Measurements from ENCODE around the gene FAM114A2. TPM values are rescaled to one million over a fixed set of nuclear protein-coding genes. Genes with fewer than 3 reads are reported as not detected.

Gene FAM114A2
- polyA plus RNA-seq, 1 of the 3 experiments (the other 2 are of a cell fraction): 9.0 TPM

DNA sequence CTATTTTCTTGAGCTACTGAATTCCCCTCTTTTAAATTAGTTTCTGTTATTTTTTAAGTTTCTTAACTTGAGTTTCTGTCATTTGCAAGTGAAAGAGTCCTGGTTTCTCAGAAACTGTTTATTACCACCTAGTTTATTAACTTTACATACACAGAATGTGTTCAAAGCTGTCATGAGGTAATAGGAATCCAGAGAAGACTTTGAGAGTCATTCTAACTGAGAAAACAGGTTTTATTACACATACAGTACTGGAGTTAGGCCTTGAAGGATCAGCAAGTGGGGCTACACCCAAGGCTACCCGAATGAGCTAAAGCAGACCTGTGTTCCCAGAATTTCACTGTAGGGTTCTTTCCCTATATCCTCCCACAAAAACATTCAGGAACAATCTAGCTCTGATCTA lies 33.1 kb downstream of the FAM114A2 start:
- H3K4me3 ChIP-seq (ENCODE audit: low read depth in 2 of 2, low read length in 1 of 2): no peak overlapping the region
- ChIA-PET CTCF (interaction anchor here (1.5 kb wide), 1 partner anchor 41 kb away, joined by 5 read pairs; no protein-coding TSS in a partner anchor), POLR2A (no interaction called here)
- H3K36me3 ChIP-seq (replicated peaks in 1 of 2; ENCODE audit: control insufficient read depth in 1 of 2, insufficient read depth in 2 of 2, low read length in 1 of 2): peaks cover 7 to 33% of the 10 kb centered on the region in 2 experiments
- H3K4me2 ChIP-seq: no peak overlapping the region
- H2AFZ ChIP-seq (ENCODE audit: low read depth): no peak overlapping the region
- H3F3A ChIP-seq (replicated peaks; ENCODE audit: insufficient read depth): no peaks in the 10 kb centered on the region
- DNase-seq: no peak
- H3K9me2 ChIP-seq: no peaks in the 10 kb centered on the region
- no peak for TF ChIP-seq RCOR1 (IDR thresholded peaks at IDR 0.05; ENCODE audit: low read length)
- TF ChIP-seq JUND (IDR thresholded peaks at IDR 0.05): no peak
- no peaks in the 10 kb centered on the region for H3K27me3 ChIP-seq (ENCODE audit: insufficient read depth)
- H3K4me1 ChIP-seq (ENCODE audit: control insufficient read depth in 1 of 2, insufficient read depth in 2 of 2, low read depth in 1 of 2, low read length in 1 of 2): no peaks in the 10 kb centered on the region
- H3K79me2 ChIP-seq (ENCODE audit: insufficient read depth): no peaks in the 10 kb centered on the region
- H4K20me1 ChIP-seq (ENCODE audit: insufficient read depth): no peaks in the 10 kb centered on the region
- 88% methylated on average over 1 of the region's 1 CpG for WGBS (ENCODE audit: low lambda C conversion rate)
- H3K9ac ChIP-seq: no peak overlapping the region
- H3K27ac ChIP-seq (ENCODE audit: low read depth in 2 of 2, low read length in 1 of 2): no peak overlapping the region
- no peaks in the 10 kb centered on the region for H3K9me3 ChIP-seq

DNA sequence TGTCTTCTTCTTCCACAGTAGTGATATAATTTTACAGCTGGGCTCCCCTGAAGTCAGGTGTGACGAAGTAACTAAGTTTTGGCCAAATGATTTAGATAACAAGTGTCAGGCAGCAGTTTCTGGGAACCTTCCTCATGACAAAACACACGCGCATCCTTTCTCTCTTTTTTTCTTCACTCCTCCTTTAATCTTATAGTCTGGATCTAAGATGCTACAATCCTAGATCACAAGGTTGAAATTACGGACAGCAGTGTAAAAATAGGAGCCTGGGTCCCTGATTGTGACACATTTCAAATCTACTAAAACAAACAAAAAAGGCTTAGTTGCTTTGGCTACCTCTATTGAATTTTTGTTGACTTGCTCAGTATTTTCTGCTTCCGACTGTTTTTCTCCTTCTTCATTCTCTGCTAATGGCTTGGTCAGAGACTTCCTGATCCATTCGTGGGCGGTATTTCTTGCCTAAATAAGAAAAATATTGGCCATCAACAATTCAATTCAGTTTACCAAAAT lies 36.1 kb downstream of the FAM114A2 start:
- H3K4me2 ChIP-seq: no peak overlapping the region
- H3K36me3 ChIP-seq (replicated peaks in 1 of 2; ENCODE audit: control insufficient read depth in 1 of 2, insufficient read depth in 2 of 2, low read length in 1 of 2): peaks cover 17 to 22% of the 10 kb centered on the region in 2 experiments
- DNase-seq: no peak
- H4K20me1 ChIP-seq (ENCODE audit: insufficient read depth): no peaks in the 10 kb centered on the region
- POLR2A ChIA-PET: no interaction called here
- H3F3A ChIP-seq (replicated peaks; ENCODE audit: insufficient read depth): no peaks in the 10 kb centered on the region
- no peak overlapping the region for H3K4me3 ChIP-seq (ENCODE audit: low read depth in 2 of 2, low read length in 1 of 2)
- H3K9ac ChIP-seq: no peak overlapping the region
- TF ChIP-seq NRF1 (IDR thresholded peaks at IDR 0.05; ENCODE audit: low read depth, low read length): no peak
- H3K27ac ChIP-seq (ENCODE audit: low read depth in 2 of 2, low read length in 1 of 2): no peak overlapping the region
- CTCF ChIA-PET: interaction anchor here (1.0 kb wide), 1 partner anchor 253 kb away, joined by 3 read pairs; no protein-coding TSS in a partner anchor
- no peak overlapping the region for H2AFZ ChIP-seq (ENCODE audit: low read depth)
- no peaks in the 10 kb centered on the region for H3K4me1 ChIP-seq (ENCODE audit: control insufficient read depth in 1 of 2, insufficient read depth in 2 of 2, low read depth in 1 of 2, low read length in 1 of 2)
- no peaks in the 10 kb centered on the region for H3K9me3 ChIP-seq
- H3K9me2 ChIP-seq: no peaks in the 10 kb centered on the region
- WGBS (ENCODE audit: low lambda C conversion rate): 93% methylated on average over 7 of the region's 7 CpGs
- H3K27me3 ChIP-seq (ENCODE audit: insufficient read depth): no peaks in the 10 kb centered on the region
- H3K79me2 ChIP-seq (ENCODE audit: insufficient read depth): no peaks in the 10 kb centered on the region

DNA sequence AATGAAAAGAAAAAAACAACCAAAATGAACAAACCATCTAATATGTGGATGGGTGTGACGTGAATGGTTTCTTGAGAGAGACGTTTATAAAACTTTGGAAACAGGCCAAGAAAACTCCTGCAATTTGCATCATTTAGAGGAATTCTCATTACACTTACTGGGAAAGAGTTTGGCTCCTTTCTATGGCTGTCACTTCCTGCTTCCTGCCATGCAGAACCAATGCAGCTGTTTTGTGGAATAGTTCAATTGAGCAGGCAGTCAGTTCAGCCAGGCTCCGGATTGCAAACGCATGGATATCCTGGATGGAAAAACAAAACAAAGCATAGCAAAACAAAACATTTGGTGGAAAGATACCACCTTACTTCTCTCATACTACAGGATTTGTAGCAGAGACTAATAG lies 36.6 kb downstream of the FAM114A2 start:
- Histone ChIP-seq H3K4me1 (ENCODE audit: control insufficient read depth in 1 of 2, insufficient read depth in 2 of 2, low read depth in 1 of 2, low read length in 1 of 2) (no peaks in the 10 kb centered on the region), H3F3A (replicated peaks; ENCODE audit: insufficient read depth) (no peaks in the 10 kb centered on the region), H3K79me2 (ENCODE audit: insufficient read depth) (no peaks in the 10 kb centered on the region), H3K9me3 (no peaks in the 10 kb centered on the region), H3K36me3 (replicated peaks in 1 of 2; ENCODE audit: control insufficient read depth in 1 of 2, insufficient read depth in 2 of 2, low read length in 1 of 2) (peaks cover 21 to 22% of the 10 kb centered on the region in 2 experiments), H3K9me2 (no peaks in the 10 kb centered on the region), H3K27me3 (ENCODE audit: insufficient read depth) (no peaks in the 10 kb centered on the region), H3K9ac (no peak overlapping the region), H3K4me2 (no peak overlapping the region), H2AFZ (ENCODE audit: low read depth) (no peak overlapping the region), H3K27ac (ENCODE audit: low read depth in 2 of 2, low read length in 1 of 2) (no peak overlapping the region), H3K4me3 (ENCODE audit: low read depth in 2 of 2, low read length in 1 of 2) (no peak overlapping the region), H4K20me1 (ENCODE audit: insufficient read depth) (no peaks in the 10 kb centered on the region)
- WGBS (ENCODE audit: low lambda C conversion rate): 88% methylated on average over 4 of the region's 4 CpGs
- DNase-seq: no peak
- CTCF ChIA-PET: no interaction called here
- TF ChIP-seq, protein P1, sequence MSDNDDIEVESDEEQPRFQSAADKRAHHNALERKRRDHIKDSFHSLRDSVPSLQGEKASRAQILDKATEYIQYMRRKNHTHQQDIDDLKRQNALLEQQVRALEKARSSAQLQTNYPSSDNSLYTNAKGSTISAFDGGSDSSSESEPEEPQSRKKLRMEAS (IDR thresholded peaks at IDR 0.05; ENCODE audit: low read depth): no peak
- TF ChIP-seq, protein P2, sequence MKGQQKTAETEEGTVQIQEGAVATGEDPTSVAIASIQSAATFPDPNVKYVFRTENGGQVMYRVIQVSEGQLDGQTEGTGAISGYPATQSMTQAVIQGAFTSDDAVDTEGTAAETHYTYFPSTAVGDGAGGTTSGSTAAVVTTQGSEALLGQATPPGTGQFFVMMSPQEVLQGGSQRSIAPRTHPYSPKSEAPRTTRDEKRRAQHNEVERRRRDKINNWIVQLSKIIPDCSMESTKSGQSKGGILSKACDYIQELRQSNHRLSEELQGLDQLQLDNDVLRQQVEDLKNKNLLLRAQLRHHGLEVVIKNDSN (IDR thresholded peaks at IDR 0.05; ENCODE audit: borderline replicate concordance, low read depth): no peak
- TF ChIP-seq NRF1 (IDR thresholded peaks at IDR 0.05; ENCODE audit: low read depth, low read length): no peak
- no peak for TF ChIP-seq FOXM1 (IDR thresholded peaks at IDR 0.05; ENCODE audit: low read depth)
- no peak for TF ChIP-seq RAD21 (IDR thresholded peaks at IDR 0.05; ENCODE audit: low read length)
- no peak for TF ChIP-seq ELF1 (IDR thresholded peaks at IDR 0.05)
- TF ChIP-seq SMC3 (IDR thresholded peaks at IDR 0.05; ENCODE audit: low read depth, low read length): no peak
- POLR2A ChIA-PET: no interaction called here

Data from SK-N-SH (cell line).